HG03378 (cell line): ENCODE results near the gene EML1.

Experiments used
- ATAC-seq: cut with Tn5 transposase; IDR thresholded peaks from one replicate; pipeline ENCODE4 v1.9.1; 2021; ENCODE audit warnings: mild to moderate bottlenecking, moderate library complexity; ENCODE audit not compliant: unreplicated experiment

EML1 gene

DNA sequence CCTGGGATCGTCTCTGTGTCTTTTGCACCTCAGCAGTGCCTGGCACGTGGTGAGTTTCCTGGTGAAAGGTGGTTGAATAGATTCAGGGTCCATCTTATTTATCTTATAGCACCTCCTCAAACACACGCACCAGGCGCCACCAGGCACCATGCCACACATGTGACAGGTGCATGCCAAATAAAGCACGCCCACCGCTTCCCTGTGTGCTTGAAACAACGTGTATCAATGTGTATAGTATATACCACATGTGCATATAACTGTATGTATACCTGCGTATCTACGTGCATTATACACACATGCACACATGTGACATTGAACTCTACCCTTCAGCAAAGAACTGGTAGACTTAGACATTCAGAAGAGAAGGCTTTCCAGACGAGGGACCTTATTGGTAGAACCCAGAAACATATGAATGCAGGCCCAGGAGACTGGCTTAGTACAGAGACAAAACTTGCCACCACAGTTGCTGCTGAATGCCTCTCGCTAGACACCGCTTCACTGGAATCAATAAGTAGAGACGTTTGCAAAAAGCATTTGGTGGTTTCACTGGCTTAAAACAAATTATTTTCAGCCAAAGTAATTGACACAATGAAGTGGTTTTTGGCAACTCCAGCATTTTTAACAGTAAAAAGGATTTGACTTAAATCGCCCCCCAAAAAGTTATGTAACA lies 10.0 kb downstream of the EML1 start:
- no peak for ATAC-seq

DNA sequence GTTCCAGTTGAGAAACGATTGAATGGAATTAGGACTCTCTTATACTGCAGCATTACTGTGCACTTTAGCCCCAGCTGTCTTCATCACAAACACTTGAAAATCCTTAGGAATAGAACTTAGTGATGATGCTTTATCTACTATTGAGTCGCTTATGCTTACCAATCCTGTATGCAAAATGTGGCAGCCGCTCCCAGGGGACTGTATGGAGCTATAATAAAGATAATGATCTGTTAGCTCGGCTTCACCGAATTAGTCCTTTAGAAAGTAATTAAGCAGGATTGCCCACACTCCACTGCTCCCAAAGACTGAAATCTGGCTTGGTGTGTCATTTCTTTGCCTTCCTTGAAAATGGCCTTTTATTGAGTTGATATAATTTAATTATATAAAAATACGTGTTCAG lies 10.6 kb downstream of the EML1 start:
- no peak for ATAC-seq

DNA sequence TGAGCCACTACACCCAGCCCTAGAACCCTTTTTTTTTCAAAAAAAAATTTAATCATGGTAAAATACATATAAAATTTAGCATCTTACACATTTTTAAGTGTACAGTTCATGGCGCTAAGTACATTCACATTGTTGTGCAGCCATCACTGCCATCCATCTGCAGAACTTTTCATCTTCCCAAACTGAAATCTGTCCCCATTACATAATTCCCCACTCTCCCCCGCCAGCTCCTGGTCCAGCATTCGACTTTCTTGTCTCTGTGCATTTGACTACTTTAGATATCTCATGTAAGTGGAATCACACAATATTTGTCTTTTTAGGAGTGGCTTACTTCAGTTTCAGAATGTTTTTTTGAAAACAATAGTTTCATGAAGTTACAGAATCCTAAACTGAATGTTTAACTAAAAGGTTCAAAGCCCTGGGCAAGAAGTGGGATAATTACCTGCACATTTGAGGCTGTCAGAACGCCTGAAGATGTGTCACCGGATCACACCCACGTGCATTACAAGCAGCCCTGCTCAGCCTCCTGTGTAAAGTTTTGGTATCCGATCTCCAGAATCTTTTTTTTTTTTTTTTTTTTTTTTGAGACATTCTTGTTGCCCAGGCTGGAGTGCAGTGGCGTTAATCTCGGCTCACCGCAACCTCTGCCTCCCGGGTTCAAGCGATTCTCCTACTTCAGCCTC lies 12.7 kb downstream of the EML1 start:
- ATAC-seq = no peak

DNA sequence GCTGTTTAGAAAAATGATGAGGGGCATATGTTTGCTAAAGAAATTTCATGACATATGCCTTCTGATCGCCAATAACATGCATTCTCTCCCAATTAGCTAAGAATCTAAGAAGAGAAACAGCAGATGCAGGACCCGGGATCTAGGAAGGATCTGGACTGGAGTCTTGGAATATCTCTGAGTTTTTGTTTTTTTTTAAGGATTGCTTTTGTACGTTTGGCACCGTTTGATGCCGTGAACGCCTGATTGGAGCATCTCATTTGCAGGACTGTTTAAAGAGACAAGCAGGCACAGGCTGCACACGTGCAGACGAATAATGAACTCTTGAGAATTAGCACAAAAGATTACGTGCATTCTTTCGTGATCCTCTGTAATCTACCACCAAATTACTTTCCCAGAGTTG lies 13.6 kb downstream of the EML1 start:
- no peak for ATAC-seq

DNA sequence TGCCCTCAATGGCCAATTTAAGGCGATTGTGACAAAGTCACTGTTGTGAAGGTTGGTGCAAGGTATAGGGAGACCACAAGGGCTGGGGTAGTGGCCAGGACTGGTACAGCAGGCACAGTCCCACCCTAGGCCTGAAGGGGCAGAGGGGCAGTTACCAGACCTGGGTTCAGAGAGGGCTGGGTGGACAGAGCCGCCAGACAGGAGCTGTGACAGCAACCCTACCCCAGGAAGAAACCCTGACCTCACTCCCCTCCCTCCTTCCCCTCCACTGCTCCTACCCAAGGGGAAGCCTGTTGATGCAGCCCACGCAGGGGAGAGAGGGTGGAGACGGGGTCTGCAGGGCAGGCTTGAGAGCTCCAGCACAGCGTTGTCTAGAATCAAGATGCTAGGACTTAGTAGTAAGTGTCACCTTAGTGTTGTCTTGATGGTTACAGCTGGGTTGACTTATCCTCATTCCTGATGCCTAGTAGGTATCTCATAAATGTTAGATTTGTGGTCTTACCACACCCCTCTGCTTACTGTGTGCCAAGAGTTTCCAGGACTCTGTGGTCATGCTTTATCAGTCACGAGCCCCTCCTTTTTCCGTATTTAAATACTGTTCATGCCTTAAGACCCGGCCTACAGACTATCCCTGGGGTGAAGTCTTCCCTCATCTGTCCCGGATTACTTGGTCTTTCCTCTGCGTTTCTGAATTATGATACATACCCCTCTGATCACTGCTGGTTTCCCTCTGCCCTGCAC lies 14.4 kb downstream of the EML1 start:
- no peak for ATAC-seq

DNA sequence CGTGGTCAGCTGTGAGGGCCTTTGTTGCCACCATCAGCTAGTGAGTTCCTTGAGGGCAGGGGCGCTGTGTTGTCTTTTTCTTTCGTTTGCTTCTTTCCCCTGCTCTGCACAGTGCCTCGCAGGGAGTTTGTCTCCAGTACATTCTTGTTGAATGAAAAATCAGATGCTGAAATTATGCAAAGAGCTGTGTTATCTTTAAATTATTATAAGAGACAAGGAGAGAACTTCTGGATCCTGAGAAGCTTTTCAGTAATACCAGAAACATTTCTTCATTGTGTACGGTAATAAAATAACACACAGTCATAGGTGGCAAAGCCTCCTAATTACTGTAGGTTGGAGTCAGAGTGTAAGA lies 14.9 kb downstream of the EML1 start:
- ATAC-seq = no peak

DNA sequence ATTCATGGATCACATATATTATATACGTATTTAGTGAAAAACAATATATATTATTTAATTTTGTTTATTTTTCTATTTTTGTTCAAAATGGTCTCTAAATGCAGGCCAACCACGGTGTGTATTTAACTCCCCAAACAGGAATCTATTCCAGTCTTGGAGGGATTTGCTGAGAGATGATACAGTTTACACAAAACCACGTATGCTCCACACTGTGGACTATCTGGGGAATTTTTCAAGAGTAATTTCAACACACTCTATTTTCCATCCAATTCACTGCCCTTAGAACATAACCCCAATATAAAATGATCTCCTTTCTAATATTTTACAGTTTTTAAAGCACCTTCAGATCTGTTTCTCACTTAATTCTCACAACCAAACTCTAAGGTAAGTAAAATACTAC lies 15.3 kb downstream of the EML1 start:
- no peak for ATAC-seq

DNA sequence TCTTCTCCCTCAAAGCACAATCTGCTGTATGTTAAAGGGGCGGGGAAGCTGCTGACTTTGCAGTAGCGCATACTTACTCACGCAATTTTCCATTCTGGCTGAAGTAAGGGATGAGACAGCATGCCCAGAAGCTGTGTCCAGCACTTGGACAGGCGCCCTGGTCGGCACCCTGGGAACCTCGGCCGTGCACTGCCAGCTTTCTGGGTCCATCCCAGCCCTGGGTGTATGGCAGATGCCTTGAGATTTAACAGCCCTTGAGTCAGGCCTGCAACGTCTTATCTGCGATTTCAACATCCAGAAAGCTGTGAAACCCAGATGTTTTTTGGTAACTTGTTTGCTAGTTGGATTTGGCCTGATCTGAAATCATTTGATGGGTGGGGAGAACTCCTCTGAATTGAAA lies 16.1 kb downstream of the EML1 start:
- ATAC-seq = no peak

DNA sequence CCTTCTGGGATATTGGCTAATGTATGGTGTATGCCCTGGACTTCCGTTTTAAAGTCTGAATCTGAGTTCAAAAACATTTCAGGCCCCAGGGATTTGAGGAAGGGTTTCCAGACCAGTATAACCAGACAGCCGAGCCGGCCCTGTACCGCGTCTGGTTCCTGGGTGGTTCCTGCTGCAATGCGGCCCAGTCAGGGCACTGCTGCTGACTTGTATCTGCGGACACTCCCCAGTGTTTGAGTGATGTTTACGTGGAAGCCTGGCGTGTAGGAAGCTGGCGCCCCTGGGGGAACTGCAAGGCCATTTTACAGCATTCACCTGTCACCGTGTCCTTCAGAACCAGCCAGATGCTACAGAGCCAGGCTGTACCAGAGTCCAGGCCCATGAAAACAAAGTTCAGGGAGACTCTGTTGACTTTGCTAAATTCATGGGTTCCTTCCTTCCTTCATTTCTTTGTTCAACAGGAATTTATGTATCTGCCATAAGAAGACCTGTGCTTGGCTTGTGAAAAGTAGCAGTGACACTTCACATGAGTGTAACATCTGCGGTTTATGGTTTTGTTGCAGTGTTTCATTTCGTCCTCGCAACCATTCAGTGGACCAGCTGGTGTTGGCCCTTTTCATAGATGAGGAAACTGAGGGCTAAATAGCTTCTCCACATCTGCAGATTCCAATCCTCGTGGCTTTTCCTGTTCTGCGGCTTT lies 16.8 kb downstream of the EML1 start:
- no peak for ATAC-seq

DNA sequence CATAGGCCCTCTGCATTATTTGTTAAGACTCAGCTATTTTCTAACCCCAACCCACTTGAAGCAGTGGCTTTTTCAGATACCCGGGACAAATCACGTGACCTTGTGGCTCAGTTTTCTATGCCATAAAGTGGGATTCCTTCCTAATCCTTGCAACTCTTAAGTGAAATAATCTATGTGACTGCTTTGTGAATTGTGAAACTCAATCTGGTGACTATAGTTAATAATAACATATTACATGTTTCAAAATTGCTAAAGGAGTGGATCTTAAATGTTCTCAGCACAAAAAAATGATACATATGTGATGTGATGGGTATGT lies 17.3 kb downstream of the EML1 start:
- no peak for ATAC-seq

DNA sequence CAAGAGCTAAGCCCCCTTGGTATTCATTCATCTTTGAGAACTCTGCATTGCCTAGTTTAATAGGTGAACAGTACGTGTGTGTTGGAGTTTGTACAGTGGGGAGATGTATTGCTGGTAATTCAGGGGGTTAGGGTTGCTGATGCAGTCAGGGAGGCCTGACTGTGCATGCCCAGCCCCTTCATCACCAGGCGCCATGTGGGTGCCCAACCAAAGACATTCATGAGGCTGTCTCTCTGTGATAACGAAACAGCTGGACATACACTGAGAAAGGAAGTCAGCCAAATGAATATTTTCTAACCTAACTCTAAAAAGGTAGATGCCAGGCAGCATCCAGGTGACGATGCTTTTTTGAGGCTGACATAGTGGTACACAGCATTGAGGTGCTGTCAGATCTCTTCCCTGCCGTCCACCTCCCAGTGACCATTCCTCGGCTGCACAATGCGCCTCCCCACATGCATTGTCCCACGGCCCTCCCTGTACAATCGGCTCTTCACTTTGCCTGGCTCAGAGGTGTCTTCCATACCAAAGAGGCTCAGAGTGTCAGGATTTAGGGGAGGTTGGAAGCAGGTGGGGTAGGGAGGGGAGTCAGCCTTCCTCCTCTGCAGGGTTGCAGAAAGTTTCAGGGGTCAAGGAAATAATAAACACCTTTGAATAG lies 19.0 kb downstream of the EML1 start:
- no peak for ATAC-seq

DNA sequence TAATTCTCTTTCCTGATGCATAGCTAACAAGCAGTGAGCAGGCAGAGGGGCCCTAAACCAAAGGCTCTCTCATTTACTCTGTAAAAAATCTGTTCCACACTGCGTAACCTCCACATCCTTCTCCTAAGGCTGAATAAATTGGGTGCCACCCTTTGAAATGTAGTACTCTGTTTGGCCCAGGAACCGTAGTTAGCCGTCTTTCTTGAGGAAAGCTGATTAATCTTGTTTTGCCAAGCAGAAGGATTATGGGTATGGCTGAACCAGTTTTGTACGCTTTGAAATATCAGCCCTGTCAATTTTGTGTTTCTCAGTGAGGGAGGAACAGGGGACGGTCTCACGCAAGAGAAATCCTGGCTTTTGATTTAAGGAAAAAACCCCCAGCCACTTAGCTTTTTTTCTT lies 19.7 kb downstream of the EML1 start:
- ATAC-seq = no peak

DNA sequence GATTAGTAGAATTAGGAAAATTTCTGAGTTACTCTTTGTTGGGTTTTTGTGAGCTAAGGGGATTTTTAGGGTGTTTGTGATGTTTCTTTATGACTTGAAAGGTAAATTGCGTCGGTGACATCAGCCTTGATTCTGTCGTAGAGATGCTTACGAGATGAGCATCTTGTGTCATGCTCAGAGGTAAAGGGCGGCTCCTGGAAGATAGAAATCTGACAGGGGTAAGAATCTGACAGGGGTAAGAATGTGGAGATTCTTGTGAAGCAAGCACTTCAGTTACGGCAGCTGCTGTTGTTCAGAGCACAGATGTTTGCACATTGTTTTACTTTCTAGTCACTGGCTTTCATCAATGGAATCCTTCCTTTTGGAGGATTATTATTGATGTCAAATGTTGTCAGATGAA lies 22.5 kb downstream of the EML1 start:
- ATAC-seq = no peak

DNA sequence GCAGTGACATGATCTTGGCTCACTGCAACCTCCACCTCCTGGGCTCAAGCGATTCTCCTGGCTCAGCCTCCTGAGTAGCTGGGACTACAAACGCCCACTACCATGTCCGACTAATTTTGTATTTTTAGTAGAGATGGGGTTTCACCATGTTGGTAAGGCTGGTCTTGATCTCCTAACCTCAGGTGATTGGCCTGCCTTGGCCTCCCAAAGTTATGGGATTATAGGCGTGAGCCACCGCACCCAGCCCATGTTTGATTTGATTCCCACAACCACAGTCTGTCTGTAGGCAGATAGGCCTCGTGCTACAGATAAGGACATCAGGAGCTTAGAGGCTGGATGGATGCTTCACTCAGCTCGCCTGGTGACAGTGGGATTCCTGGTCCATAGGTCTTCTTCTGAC lies 23.0 kb downstream of the EML1 start:
- no peak for ATAC-seq

DNA sequence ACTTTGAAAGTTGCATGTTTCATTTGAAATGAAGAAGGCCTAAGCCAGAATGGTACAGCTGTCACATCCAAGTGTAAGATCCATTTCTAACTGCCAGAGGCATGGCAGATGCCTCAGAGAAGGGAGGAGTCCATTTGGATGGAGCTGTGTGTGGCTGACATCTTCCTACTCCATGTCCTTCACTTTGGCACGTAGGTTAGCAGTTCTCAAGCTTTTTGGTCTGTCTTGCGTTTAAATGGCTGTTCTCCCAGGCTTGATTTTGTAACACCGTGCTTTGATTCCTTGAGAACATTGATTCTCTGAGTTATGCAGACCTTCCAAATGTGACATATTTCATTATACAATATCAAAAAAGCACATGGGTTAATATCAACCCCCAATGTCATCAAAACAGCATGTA lies 23.4 kb downstream of the EML1 start:
- ATAC-seq = no peak

DNA sequence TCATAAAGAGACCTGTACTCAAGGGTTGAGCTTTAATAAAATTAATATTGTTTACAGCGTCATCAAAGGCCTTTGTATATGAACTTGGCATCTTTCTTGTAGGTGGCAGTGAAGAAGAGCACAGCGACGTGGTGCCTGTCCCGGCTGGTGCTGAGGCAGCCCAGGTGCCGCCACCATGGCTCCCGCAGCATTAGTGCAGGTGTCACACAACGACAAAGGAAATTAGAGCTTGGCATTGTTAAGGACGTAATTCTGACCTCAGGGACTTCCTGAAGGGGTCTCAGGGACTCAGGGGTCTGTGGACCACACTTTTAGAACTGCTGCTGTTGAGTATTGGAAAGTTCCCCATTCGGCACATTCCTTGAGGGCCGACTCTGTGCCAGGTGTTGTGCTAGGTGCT lies 24.1 kb downstream of the EML1 start:
- ATAC-seq = no peak

DNA sequence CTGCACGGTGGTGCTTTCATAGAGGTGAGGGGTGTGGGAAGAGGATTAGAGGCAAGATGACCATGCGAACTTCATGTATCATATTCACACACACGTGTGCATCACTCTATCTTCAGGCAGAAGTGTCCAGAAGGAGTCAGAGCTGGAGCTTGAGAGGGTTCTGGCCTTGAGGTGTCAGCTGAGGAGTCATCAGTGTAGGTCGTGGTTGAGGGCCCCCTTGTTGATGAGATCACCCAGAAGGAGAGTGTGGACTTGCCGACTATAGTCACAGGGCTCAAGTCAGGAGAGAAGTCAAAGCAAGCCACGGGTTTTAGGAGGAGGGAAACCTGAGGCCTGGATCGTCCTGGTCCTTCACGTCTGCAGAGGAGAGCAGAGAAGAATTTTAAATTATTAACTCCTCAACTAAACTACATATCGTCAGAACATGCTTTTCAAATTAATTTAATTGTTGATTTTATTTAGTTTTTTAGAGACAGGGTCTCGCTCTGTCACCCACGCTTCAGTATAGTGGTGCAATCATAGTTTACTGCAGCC lies 25.4 kb downstream of the EML1 start:
- no peak for ATAC-seq

DNA sequence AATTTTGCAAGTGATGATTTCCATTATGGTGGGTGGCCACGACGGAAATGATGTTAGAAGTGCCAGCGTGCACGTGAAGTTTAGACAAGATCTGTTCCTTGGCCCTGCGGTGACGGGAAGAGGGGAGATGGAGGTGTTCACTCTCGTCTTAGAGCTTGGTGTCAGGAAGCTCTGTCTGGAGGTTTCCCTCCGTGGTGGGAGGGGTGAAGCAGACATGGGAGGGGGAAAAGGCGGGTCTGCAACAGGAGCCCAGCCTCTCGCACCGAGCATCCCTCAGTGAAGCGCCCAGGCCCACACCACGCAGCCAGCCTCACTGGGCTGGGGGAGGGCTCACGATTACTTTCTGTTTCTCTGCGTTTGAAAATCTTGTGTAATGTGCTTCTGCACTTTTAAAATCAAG lies 26.3 kb downstream of the EML1 start:
- no peak for ATAC-seq

DNA sequence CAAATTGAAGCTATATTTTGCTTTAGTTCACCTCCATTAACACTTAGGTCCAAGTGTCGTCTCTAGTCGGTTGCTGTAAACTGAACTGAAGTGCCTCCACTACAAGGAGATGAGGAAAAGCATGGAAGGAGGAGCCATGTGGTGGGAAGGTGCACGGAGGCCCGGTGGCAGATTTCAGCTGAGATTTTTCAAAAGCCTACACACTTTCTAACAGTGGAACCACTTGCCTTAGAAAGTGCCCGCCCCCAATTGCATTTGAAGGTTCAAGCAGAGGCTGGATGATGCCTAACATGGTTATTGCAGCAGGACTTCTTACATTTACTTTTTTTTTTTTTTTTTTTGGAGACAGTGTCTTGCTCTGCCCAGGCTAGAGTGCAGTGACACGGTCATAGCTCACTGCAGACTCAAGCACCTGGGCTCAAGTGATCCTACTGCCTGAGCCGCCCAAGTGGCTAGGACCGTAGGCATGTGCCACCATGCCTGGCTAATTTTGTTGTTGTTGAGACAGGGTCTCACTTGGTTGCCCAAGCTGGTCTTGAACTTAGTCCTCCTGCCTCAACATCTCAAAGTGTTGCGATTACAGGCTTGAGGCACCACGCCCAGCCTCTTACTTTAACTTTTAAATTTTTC lies 27.6 kb downstream of the EML1 start:
- ATAC-seq = no peak
